ENCODE results near the gene AKR1B1. TPM values are rescaled to one million over a fixed set of nuclear protein-coding genes. Genes with fewer than 3 reads are reported as not detected.

AKR1B1 gene
- total RNA-seq, 5 donors from 2014 or later (not counting 1 experiment from before 2014, with no cell fraction given), result 64.3 to 92.4 (median 85.3) TPM

GRCh38 chr7:134395604-134396003 is 63.3 kb downstream of the AKR1B1 start:
- no peak overlapping the region for H3K4me3 ChIP-seq (ENCODE audit: control insufficient read depth in 1 of 2, extremely low read depth in 1 of 2, low read length in 1 of 2)
- ATAC-seq (replicated peaks in 1 of 4) (no peak), DNase-seq (no peak)
- H3K4me1 Mint-ChIP-seq, result no peaks in the 10 kb centered on the region
- H3K27ac Mint-ChIP-seq, result no peak overlapping the region
- ChIA-PET CTCF (no interaction called here), POLR2A (no interaction called here)
- no peaks in the 10 kb centered on the region for H3K36me3 ChIP-seq (ENCODE audit: control insufficient read depth in 2 of 2, extremely low read depth in 1 of 2, insufficient read depth in 1 of 2, low read length in 1 of 2)
- H3K4me3 Mint-ChIP-seq, result no peak overlapping the region
- no peaks in the 10 kb centered on the region for H3K9me3 Mint-ChIP-seq
- H3K27ac ChIP-seq (ENCODE audit: low read length), result no peak overlapping the region
- no peaks in the 10 kb centered on the region for H3K36me3 Mint-ChIP-seq
- H3K4me1 ChIP-seq (ENCODE audit: control insufficient read depth in 1 of 2, extremely low read depth in 1 of 2, insufficient read depth in 2 of 2, low read length in 2 of 2), result no peaks in the 10 kb centered on the region
- peaks cover 4 to 19% of the 10 kb centered on the region in 2 donors for H3K27me3 Mint-ChIP-seq
- H3K9me3 ChIP-seq, result no peaks in the 10 kb centered on the region
- peaks cover 0 to 12% of the 10 kb centered on the region in 2 experiments for H3K27me3 ChIP-seq (replicated peaks in 1 of 2; ENCODE audit: control insufficient read depth in 2 of 2, extremely low read depth in 1 of 2, insufficient read depth in 2 of 2, low read length in 1 of 2)
- 100% methylated on average over 1 of the region's 4 CpGs for WGBS (ENCODE audit: insufficient coverage)

GRCh38 chr7:134394056-134394455 is 64.8 kb downstream of the AKR1B1 start:
- Mint-ChIP-seq H3K27ac (no peak overlapping the region), H3K36me3 (no peaks in the 10 kb centered on the region), H3K4me1 (no peaks in the 10 kb centered on the region), H3K4me3 (no peak overlapping the region), H3K27me3 (peaks cover 4 to 16% of the 10 kb centered on the region in 2 donors), H3K9me3 (no peaks in the 10 kb centered on the region)
- Histone ChIP-seq H3K27ac (ENCODE audit: low read length) (no peak overlapping the region), H3K9me3 (no peaks in the 10 kb centered on the region), H3K4me1 (ENCODE audit: control insufficient read depth in 1 of 2, extremely low read depth in 1 of 2, insufficient read depth in 2 of 2, low read length in 2 of 2) (no peaks in the 10 kb centered on the region), H3K36me3 (ENCODE audit: control insufficient read depth in 2 of 2, extremely low read depth in 1 of 2, insufficient read depth in 1 of 2, low read length in 1 of 2) (no peaks in the 10 kb centered on the region), H3K4me3 (ENCODE audit: control insufficient read depth in 1 of 2, extremely low read depth in 1 of 2, low read length in 1 of 2) (no peak overlapping the region), H3K27me3 (replicated peaks in 1 of 2; ENCODE audit: control insufficient read depth in 2 of 2, extremely low read depth in 1 of 2, insufficient read depth in 2 of 2, low read length in 1 of 2) (peaks cover 0 to 10% of the 10 kb centered on the region in 2 experiments)
- ChIA-PET CTCF (interaction anchor here in 1 of 2 donors (0.7 kb wide), 1 partner anchor 1505 kb away, joined by 3 read pairs; no protein-coding TSS in a partner anchor), POLR2A (no interaction called here)
- ATAC-seq (replicated peaks in 1 of 4) (no peak), DNase-seq (no peak)
- 78% methylated on average over 4 of the region's 5 CpGs for WGBS (ENCODE audit: insufficient coverage)

Other genes starting within 250 kb of the AKR1B1 start
- 10 to 100 TPM; 12.6 to 14.0 (median 13.5) TPM for gene SLC35B4, start 142.2 kb downstream of the AKR1B1 start, total RNA-seq
- under 1 TPM in 2 of 5 donors, not detected in 3; 0.32 to 0.33 TPM for gene AKR1B10, start 68.5 kb upstream of the AKR1B1 start, total RNA-seq
- gene AKR1B15, start 90.0 kb upstream of the AKR1B1 start, total RNA-seq, result not detected
- 10 to 100 TPM; 16.4 to 20.3 (median 18.3) TPM for gene BPGM, start 187.8 kb upstream of the AKR1B1 start, total RNA-seq